GM10266 (cell line): Measurements from ENCODE around the gene STEAP4.
"Not testable (repeated sequence)": the region's sequence is repeated elsewhere in the genome, so short reads cannot be mapped to it uniquely, and the experiment has no call there.

Experiments used
- DNase-seq: peaks from one replicate; pipeline ENCODE4 v3.0.0; 2012; ENCODE audit errors: extremely low spot score
- TF ChIP-seq, protein P1 (sequence below): IDR thresholded peaks from 2 replicates; pipeline ENCODE4 v1.5.1; 2012; ENCODE audit warnings: mild to moderate bottlenecking, low read depth; ENCODE audit not compliant: control insufficient read depth, insufficient read depth; ENCODE audit errors: missing control alignments

Gene STEAP4

DNA sequence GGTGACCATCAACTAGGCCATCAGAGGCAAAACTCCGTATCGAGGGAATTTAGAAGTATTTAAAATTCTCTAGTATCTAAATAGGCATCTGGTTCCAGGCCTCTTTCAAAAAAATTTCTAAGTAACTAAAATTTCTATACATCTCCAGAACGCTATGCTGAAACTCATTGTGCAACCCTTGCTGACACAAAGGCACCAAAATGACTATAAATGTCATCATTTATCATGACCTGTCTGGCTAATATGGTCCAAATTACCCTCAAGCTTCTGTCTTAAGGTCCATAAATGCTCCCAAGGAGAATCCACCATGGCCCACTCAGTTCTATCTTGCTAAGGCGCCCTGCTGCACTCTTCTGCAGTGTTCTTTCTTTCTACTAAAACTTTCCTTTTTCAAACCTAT is 16.2 kb downstream of the STEAP4 start:
- no peak for DNase-seq

GRCh38 chr7:88289564-88290025 is 17.1 kb downstream of the STEAP4 start:
- TF ChIP-seq, protein P1, sequence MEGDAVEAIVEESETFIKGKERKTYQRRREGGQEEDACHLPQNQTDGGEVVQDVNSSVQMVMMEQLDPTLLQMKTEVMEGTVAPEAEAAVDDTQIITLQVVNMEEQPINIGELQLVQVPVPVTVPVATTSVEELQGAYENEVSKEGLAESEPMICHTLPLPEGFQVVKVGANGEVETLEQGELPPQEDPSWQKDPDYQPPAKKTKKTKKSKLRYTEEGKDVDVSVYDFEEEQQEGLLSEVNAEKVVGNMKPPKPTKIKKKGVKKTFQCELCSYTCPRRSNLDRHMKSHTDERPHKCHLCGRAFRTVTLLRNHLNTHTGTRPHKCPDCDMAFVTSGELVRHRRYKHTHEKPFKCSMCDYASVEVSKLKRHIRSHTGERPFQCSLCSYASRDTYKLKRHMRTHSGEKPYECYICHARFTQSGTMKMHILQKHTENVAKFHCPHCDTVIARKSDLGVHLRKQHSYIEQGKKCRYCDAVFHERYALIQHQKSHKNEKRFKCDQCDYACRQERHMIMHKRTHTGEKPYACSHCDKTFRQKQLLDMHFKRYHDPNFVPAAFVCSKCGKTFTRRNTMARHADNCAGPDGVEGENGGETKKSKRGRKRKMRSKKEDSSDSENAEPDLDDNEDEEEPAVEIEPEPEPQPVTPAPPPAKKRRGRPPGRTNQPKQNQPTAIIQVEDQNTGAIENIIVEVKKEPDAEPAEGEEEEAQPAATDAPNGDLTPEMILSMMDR = no peak
- DNase-seq = no peak

More for the DNA sequence above, 16.2 kb downstream of the STEAP4 start:
- TF ChIP-seq, protein P1 = no peak

- no peak for DNase-seq
- TF ChIP-seq, protein P1 = no peak
Observed at GRCh38 chr7:88281749-88282148, 24.9 kb downstream of the STEAP4 start.

GRCh38 chr7:88280801-88281200 is 25.9 kb downstream of the STEAP4 start:
- TF ChIP-seq, protein P1 = no peak
- DNase-seq = no peak

DNA sequence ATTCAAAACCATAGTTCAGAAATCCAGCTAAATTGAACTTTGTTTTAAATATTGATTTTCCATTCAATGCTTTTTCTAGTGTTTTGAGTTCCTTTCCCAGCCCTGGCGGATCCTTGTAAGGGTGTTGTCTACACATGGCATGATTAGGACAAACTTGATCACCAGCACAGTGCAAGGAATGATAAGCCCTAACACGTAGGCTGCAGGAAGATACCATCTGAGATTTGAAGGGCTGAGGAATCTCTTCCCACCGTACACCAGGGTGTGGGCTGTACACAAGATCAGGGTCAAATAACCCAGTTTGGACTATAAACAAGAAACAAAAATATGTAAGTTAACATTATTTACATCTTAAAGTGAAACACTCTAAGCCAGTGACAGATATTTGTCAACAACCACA is 27.4 kb downstream of the STEAP4 start:
- no peak for DNase-seq
- TF ChIP-seq, protein P1 = no peak

DNA sequence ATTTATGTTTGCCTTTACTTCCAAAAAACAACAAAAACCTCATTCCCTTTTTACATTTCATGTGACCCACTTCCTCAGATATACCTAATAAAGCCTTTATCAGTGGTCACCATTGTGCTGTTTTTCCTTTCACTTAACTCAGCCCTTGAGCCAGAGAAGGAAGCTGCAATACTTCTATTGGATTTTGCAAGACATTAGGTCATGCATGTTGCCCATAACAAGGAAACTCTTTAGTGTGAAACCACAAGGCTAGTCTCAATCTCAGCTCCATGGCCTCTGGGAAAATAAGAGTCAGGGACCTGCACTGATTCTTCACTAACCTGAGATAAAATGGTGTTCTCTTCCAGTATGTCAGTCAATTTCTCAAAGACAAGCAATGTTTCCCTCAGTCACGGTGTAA is 27.8 kb downstream of the STEAP4 start:
- no peak for DNase-seq
- TF ChIP-seq, protein P1 = no peak

DNA sequence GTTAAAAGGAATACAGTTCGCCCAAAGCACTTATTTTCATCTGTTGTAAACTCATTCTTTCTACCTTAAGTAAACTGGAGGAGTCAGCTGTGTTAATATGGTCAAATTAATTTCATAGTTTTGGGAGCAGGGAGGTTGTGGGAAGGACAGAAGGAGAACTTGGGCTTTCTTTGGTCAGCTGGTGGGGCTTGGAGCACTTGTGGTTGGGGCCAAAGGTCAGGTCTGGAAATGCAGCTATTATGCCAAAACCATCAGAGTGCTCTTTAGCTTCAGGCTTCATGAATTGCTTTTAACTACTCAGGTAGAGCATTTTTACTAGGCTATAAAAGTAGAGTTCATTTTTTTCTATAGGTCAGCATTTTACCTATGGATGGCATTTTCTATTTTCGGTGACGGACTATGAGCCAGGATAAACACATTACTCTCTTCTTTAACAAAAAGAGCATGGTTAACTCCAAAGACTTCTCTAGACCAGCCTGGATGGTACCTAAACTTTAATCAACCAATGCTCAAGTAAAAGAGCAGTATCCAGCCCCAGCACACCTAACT is 30.0 kb downstream of the STEAP4 start:
- no peak for DNase-seq
- TF ChIP-seq, protein P1 = no peak

- not testable (repeated sequence) for DNase-seq
Observed at GRCh38 chr7:88274856-88275255, 31.8 kb downstream of the STEAP4 start.
